Caco-2 (cell line): Measurements from ENCODE around the gene GAS7. TPM values are rescaled to one million over a fixed set of nuclear protein-coding genes. Genes with fewer than 3 reads are reported as not detected.

Experiments used
- BruUV-seq: library from RNA; stranded (reverse); fragments of 400-500 nt; replicated peaks from 2 replicates; lab custom pipeline; 2021; lab: Mats Ljungman, UMichigan
- CTCF ChIA-PET: fragments of 300-600 bp; sonication (Branson Sonifier 250); formaldehyde crosslinking; loops from one replicate; lab custom pipeline; 2022; ENCODE audit warnings: antibody characterized with exemption; lab: Charles Lee
- POLR2A ChIA-PET: fragments of 300-600 bp; sonication (Branson Sonifier 250); formaldehyde crosslinking; loops from one replicate; lab custom pipeline; 2022; ENCODE audit warnings: antibody characterized with exemption; lab: Charles Lee
- DNase-seq, 2 experiments: peaks; one replicate each; pipeline versions ENCODE4 v3.0.0 to v3.0.0-alpha.2; 2020 to 2022
- H3K27me3 ChIP-seq: replicated peaks from 2 replicates; pipeline ENCODE4 v1.6.0; 2011; ENCODE audit warnings: low read length; ENCODE audit not compliant: control insufficient read depth, insufficient read depth
- H3K36me3 ChIP-seq: 2 replicates; pipeline ENCODE4 v1.5.1; 2011; ENCODE audit warnings: low read length; ENCODE audit not compliant: control insufficient read depth, insufficient read depth
- H3K4me1 ChIP-seq: fragments of 250-450 bp; sonication (Bioruptor Pico); 2 replicates; pipeline ENCODE4 v1.5.1; 2020; ENCODE audit warnings: mild to moderate bottlenecking
- H3K4me3 ChIP-seq: 2 replicates; pipeline ENCODE4 v1.5.1; 2011; ENCODE audit warnings: low read depth, mild to moderate bottlenecking, control low read depth, low read length
- H3K9me3 ChIP-seq: fragments of 250-450 bp; sonication (Bioruptor Pico); 2 replicates; pipeline ENCODE4 v1.5.1; 2020; ENCODE audit warnings: mild to moderate bottlenecking, moderate library complexity
- H3K27ac Mint-ChIP-seq: one replicate; pipeline ENCODE4 v1.8.0; 2022; ENCODE audit warnings: mixed read lengths; ENCODE audit not compliant: unreplicated experiment
- H3K27me3 Mint-ChIP-seq: one replicate; pipeline ENCODE4 v1.8.0; 2022; ENCODE audit warnings: mixed read lengths; ENCODE audit not compliant: insufficient read depth, unreplicated experiment
- H3K36me3 Mint-ChIP-seq: one replicate; pipeline ENCODE4 v1.8.0; 2022; ENCODE audit warnings: mild to moderate bottlenecking, mixed read lengths; ENCODE audit not compliant: insufficient read depth, unreplicated experiment
- H3K4me1 Mint-ChIP-seq: one replicate; pipeline ENCODE4 v1.8.0; 2022; ENCODE audit warnings: low read depth, mixed read lengths; ENCODE audit not compliant: unreplicated experiment
- H3K4me3 Mint-ChIP-seq: one replicate; pipeline ENCODE4 v1.8.0; 2022; ENCODE audit warnings: mild to moderate bottlenecking, moderate library complexity, mixed read lengths; ENCODE audit not compliant: unreplicated experiment
- H3K9me3 Mint-ChIP-seq: one replicate; pipeline ENCODE4 v1.8.0; 2022; ENCODE audit warnings: mixed read lengths; ENCODE audit not compliant: unreplicated experiment
- CTCF ChIP-seq, 2 experiments: fragments of 200-600 bp in 1 of 2; IDR thresholded peaks; 1 replicate in 1 of 2; 2 replicates in 1 of 2; pipeline versions ENCODE4 v1.5.1 to v1.8.0; 2011 to 2022; ENCODE audit warnings: antibody characterized with exemption in 1 of 2, control low read depth in 1 of 2, inconsistent platforms in 1 of 2, low read depth in 1 of 2, low read length in 1 of 2, mild to moderate bottlenecking in 1 of 2, moderate library complexity in 1 of 2; ENCODE audit not compliant: insufficient read depth in 1 of 2, severe bottlenecking in 1 of 2, unreplicated experiment in 1 of 2
- intact Hi-C: fragments of 100-400 bp; cut with micrococcal nuclease; formaldehyde crosslinking; loops from one replicate; pipeline ENCODE4 v1.10.0; 2022; ENCODE audit not compliant: unreplicated experiment
- total RNA-seq: library from RNA; stranded (reverse); gene quantifications from 2 replicates; pipeline ENCODE4 v1.2.3, GENCODE V29; 2022

Gene GAS7
- total RNA-seq, 1 experiment from 2014 or later = 0.34 TPM

- intact Hi-C loops = no loop called here
- H3K4me3 Mint-ChIP-seq = no peak overlapping the region
- no peak overlapping the region for H3K27ac Mint-ChIP-seq
- peaks cover 7% of the 10 kb centered on the region for H3K27me3 Mint-ChIP-seq
- H3K36me3 ChIP-seq = no peaks in the 10 kb centered on the region
- H3K9me3 ChIP-seq = no peaks in the 10 kb centered on the region
- no peaks in the 10 kb centered on the region for H3K27me3 ChIP-seq
- no TSS peak for BruUV-seq
- H3K36me3 Mint-ChIP-seq = no peaks in the 10 kb centered on the region
- no peaks in the 10 kb centered on the region for H3K4me1 ChIP-seq
- H3K4me3 ChIP-seq = no peak overlapping the region
- H3K9me3 Mint-ChIP-seq = no peaks in the 10 kb centered on the region
- no peaks in the 10 kb centered on the region for H3K4me1 Mint-ChIP-seq
- TF ChIP-seq CTCF (IDR thresholded peaks at IDR 0.05; ENCODE audit: insufficient read depth in 1 of 2, low read depth in 1 of 2, low read length in 1 of 2, severe bottlenecking in 1 of 2, unreplicated experiment in 1 of 2) = no peak
- DNase-seq = no peak
- POLR2A ChIA-PET = no interaction called here
- CTCF ChIA-PET = no interaction called here
Measured at GRCh38 chr17:9917131-9917530, 281.3 kb downstream of the GAS7 start.

GRCh38 chr17:9916108-9916507 is 282.3 kb downstream of the GAS7 start:
- no peaks in the 10 kb centered on the region for H3K9me3 Mint-ChIP-seq
- no peaks in the 10 kb centered on the region for H3K4me1 Mint-ChIP-seq
- no peak overlapping the region for H3K4me3 ChIP-seq
- no peaks in the 10 kb centered on the region for H3K36me3 Mint-ChIP-seq
- ChIA-PET CTCF (no interaction called here), POLR2A (no interaction called here)
- no peak for TF ChIP-seq CTCF (IDR thresholded peaks at IDR 0.05; ENCODE audit: insufficient read depth in 1 of 2, low read depth in 1 of 2, low read length in 1 of 2, severe bottlenecking in 1 of 2, unreplicated experiment in 1 of 2)
- H3K4me1 ChIP-seq = no peaks in the 10 kb centered on the region
- H3K27me3 ChIP-seq = no peaks in the 10 kb centered on the region
- H3K27ac Mint-ChIP-seq = no peak overlapping the region
- BruUV-seq = no TSS peak
- DNase-seq = no peak
- no peak overlapping the region for H3K4me3 Mint-ChIP-seq
- intact Hi-C loops = no loop called here
- H3K36me3 ChIP-seq = no peaks in the 10 kb centered on the region
- H3K27me3 Mint-ChIP-seq = peaks cover 7% of the 10 kb centered on the region
- no peaks in the 10 kb centered on the region for H3K9me3 ChIP-seq

DNA sequence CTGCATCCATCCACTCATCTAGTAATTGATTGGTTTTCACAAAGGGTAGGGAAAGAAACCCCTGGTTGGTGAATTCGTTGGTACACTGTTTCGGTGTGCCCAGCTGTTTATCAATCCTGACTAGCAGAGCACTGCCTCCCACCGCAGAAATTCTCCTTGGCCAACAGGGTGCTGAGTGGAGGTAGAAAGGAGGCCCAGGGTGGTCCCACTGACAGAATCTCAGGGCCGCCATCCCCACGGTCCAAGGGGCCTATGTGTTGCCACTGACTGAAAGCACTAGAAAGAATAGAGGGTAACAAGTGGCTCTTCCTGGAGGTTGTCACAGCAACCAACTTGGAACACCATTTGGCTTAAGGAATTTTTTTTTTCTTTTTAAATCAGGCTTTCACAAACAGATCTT is 284.9 kb downstream of the GAS7 start:
- no peak overlapping the region for H3K27ac Mint-ChIP-seq
- no peaks in the 10 kb centered on the region for H3K4me1 ChIP-seq
- H3K36me3 Mint-ChIP-seq = no peaks in the 10 kb centered on the region
- no peaks in the 10 kb centered on the region for H3K36me3 ChIP-seq
- H3K4me3 Mint-ChIP-seq = no peak overlapping the region
- no peak overlapping the region for H3K4me3 ChIP-seq
- BruUV-seq = no TSS peak
- intact Hi-C loops = no loop called here
- H3K27me3 ChIP-seq = no peaks in the 10 kb centered on the region
- TF ChIP-seq CTCF (IDR thresholded peaks at IDR 0.05; ENCODE audit: insufficient read depth in 1 of 2, low read depth in 1 of 2, low read length in 1 of 2, severe bottlenecking in 1 of 2, unreplicated experiment in 1 of 2) = no peak
- H3K27me3 Mint-ChIP-seq = peaks cover 10% of the 10 kb centered on the region
- H3K4me1 Mint-ChIP-seq = no peaks in the 10 kb centered on the region
- CTCF ChIA-PET = no interaction called here
- H3K9me3 ChIP-seq = no peaks in the 10 kb centered on the region
- no peaks in the 10 kb centered on the region for H3K9me3 Mint-ChIP-seq
- DNase-seq = no peak
- POLR2A ChIA-PET = no interaction called here
